HG02642 (cell line): Measurements from ENCODE around the gene SPATS1.
"Not testable (repeated sequence)": the region's sequence is repeated elsewhere in the genome, so short reads cannot be mapped to it uniquely, and the experiment has no call there.

Source experiments
- ATAC-seq: cut with Tn5 transposase; IDR thresholded peaks from one replicate; pipeline ENCODE4 v1.9.1; 2021; ENCODE audit warnings: mild to moderate bottlenecking; ENCODE audit not compliant: unreplicated experiment, poor library complexity

SPATS1 gene

DNA sequence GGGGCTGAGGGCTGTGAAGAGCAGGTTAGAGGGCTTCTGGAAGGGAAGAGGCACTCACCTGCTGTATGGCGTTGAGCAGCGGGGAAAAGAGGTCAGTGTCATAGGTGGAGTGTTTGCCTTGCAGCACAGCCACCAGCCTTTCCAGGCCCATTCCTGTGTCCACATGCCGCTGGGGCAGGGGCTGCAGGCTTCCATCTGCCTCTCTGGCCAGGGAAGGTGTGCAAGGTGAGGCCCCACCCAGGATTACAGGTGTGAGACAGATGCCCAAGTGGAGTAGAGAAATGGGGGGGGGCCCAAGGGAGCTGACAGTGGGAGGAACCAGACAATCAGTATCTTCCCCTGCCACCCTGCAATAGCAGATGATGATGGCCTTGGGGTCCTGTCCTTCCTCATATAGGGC lies 32.2 kb upstream of the SPATS1 start:
- no peak for ATAC-seq

DNA sequence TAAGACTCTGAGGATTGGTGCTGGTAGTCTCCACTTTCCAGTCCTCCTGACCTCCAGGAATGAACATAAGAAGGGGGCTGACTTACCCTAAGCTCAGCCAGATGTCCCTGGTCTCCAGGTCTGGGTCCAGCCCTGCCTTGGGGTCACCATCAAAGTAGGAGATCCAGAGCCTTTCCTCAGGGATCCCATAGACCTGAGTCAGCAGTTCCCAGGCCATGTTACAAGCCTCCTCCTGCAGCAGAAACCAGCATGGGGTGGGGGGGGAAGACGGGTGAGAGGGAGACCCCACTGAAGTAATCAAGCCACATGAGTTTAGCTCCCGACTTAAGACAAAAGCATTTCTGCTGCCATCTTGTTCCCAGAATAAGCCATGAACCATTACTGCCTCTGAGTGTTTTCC lies 31.1 kb upstream of the SPATS1 start:
- ATAC-seq: no peak

DNA sequence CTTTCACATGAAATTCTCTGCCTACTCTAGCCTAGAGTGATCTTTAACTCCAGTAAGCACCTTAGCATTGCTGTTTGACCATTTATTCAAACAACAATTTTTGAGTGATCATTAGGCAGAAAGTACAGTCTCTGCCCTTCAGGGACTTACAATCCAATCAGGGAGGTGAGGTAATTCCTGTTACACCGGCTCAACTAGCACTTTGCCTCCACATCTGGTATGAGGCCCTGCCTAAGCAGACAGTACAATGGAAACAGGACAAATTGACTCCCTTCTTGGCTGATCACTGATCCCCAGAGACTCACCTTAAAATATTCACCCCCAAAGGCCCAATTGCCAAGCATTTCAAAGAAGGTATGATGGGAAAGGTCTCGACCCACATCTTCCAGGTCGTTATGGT lies 30.7 kb upstream of the SPATS1 start:
- ATAC-seq: no peak

DNA sequence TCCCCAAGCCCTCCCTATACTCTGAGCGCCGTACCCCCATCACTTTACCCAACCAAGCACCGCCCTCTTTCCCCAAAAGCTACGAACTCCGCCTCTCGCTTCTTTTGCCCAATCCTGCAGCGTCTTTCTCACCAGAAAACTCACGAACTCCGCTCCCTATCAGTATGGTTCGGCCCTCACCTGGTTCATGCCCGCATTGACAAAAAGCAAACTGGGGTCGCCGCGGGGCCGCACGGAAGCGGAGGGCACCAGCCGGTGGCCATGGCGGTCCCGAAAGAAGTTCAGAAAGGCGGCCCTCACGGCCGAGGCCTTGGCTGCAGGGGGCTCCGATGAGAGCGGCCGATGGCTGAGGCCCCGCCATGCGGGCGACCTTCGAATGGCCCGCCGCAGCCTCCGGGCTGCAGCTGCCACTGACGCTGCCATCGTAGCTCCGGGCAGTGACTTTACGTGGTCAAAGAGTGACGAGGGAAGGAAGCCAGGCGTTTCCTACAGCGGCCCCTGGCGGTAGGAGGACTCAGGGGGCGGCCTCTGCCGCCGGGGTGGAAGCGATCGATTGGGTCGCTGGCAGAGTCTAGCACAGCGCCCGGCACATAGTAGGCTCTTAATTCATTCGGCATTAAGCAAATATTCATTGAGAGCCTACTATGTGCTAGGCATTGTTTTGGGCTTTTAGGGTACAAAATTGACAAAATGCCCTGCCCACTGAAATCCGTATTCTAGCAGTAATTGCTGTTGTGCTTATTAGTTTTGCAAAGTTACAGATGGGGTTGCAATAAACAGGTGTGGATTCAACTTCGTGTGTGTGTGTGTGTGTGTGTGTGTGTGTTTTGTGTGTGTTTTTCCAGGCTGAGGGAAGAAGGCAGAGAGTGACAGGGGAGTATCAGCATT lies 29.3 kb upstream of the SPATS1 start, which contains the start of gene AARS2:
Gene AARS2, minus strand, starts transcription at position 447 of the 888 bp plus-strand sequence. Its CDS starts 24 bp downstream, at position 423.
- ATAC-seq: peak; percentile 93

DNA sequence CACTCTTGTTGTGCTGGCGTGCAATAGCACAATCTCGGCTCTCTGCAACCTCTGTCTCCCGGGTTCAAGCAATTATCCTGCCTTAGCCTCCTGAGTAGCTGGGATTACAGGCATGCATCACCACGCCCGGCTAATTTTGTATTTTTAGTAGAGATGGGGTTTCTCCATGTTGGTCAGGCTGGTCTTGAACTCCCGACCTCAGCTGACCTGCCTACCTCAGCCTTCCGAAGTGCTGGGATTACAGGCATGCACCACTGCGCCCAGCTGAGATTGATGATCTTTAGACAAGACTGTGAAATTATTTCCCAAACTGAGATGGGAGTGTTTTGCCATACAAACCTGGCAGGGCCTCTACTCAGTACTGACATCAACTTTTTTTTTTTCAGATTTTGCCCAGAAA lies 27.8 kb upstream of the SPATS1 start:
- not testable (repeated sequence) for ATAC-seq

DNA sequence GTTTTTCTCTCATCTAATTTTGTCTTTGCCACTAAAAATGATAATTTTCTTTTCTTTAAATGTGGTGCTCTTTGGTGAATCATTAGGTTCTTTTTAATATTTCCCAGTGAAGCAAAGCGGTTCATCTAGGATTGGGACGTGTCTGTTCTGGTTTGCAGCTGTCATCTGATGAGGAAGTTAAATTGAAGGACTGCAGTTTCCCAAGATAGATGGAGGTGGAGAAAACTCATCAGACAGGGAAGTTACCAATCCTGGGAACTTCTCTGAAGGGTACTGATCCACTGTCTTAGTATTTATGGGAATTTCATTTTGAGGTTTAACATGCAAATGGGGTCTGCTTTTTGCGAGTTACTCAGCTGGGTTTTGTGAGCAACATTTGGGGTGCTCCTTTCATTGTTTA lies 26.9 kb upstream of the SPATS1 start:
- no peak for ATAC-seq

DNA sequence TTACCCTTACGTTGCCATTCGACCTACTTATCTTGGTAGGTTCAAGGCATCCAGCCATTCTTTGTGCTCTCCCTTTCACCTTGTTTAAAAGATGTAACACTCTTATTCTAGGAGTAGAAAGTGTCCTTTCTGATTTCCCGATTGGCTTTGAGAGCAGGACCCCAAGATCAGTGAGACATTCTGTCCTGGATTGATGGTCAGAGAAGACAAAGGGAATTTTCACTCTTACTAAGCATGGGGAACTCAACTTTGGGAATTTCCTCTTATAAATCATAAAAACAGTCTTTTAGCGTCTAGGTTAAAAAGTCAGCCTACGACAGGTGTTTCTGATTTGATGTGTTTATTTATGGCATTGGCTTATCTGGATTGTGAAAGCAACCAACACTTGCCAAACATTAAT lies 26.5 kb upstream of the SPATS1 start:
- ATAC-seq: no peak

DNA sequence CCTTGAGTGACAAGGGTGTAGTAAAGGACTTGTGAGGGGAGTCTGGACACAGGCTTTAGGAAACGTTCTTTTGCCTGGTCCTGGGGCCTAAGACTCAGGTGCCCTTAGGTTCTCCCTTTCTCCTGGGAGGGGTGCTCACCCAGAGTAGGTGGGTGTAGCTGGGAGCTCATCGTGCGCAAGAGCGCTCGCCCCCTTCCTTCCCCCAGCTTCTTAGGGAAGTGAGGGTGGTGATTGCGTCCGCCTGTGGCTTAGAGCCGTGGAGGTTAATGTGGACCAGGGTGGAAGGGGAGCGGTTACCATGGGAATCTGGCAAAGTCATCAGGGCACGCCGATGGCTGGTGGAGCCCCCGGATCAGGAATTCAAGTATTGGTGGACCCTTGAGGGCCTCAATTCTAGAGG lies 26.0 kb upstream of the SPATS1 start:
- no peak for ATAC-seq

DNA sequence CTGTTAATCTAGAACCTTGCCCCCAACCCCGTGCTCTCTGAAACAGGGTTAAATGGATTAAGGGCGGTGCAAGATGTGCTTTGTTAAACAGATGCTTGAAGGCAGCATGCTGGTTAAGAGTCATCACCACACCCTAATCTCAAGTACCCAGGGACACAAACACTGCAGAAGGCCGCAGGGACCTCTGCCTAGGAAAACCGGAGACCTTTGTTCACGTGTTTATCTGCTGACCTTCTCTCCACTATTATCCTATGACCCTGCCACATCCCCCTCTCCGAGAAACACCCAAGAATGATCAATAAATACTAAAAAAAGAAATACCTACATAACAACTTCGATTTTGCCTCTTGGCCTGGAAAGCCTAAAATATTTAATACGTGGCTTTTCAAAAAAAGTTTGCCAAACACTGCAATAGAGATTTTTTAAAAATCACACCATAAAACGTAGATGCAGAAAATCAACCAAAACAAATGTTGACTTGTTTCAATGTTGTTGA lies 25.3 kb upstream of the SPATS1 start:
- not testable (repeated sequence) for ATAC-seq

DNA sequence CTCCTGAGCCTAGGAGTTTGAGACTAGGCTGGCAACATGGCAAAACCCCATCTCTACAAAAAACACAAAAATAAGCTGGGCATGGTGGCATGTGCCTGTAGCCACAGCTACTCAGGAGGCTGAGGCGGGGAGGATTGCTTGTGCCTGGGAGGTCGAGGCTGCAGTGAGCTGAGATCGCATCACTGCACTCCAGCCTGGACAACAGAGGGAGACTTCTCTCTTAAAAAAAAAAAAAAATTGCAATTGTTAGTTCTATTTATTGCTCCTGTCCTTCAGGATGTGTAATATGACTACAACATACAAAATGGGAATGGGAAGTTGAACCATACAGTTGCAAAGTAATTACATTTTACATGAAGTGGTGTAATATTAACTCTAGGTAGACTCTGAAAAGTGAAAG lies 21.2 kb upstream of the SPATS1 start:
- no peak for ATAC-seq

DNA sequence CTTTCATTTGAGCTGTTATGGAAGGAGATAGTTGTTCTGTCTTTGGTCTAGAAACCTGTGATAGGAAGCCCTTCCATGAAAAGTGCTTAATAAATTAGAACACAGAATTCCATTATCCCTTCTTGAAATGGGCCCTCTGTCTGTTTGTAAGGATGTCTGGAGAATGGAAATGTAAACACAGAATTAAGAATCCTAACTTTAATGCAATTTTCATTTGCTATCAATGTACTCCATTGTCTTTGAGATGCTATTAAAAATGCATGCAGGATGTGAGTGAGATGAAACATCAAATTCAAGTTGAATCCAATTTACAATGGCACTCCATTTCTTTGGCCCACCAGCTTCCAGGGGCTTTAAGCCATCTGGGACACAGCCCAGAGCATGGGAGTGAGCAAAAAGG lies 15.4 kb upstream of the SPATS1 start:
- no peak for ATAC-seq

DNA sequence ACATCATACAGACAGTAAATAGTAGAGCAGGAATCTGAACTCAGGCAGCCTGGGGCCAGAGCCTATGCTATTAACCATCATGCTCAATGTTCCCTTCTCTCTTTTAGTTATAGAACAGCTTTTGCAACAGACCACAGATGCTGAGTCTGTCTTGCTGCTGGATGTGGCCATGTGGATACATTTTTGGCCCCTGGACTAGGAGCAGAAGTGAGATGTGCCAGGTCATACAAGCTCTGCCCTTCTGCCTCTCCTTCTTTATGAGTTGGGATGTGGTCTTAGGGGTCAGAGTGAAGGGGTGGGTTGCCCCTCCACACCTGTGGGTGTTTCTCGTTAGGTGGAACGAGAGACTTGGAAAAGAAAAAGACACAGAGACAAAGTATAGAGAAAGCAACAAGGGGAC lies 14.7 kb upstream of the SPATS1 start:
- ATAC-seq: no peak

DNA sequence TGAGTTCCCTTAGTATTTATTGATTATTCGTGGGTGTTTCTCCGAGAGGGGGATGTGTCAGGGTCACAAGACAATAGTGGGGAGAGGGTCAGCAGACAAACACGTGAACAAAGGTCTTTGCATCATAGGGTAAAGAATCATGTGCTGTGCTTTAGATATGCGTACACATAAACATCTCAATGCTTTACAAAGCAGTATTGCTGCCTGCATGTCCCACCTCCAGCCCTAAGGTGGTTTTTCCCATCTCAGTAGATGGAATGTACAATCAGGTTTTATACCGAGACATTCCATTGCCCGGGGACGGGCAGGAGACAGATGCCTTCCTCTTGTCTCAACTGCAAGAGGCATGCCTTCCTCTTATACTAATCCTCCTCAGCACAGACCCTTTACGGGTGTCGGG lies 14.2 kb upstream of the SPATS1 start:
- ATAC-seq: not testable (repeated sequence)

DNA sequence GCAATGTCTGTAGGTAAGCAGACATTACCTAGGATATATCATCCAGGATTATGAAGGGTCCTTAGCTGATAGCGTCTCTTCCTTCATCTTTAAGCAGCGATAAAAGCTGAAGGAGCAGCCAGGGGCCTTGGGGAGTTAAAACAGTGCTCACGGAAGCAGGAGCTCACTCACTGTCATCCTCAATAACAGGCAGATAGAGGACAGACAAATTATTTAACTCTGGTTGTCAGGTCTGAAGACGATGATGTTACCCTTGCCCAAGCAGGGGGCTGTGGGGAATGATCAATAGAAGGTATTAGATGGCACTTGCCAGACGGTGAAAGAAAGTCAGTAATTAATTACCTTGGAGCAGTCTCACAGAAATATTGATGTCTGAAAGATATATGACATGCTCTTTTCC lies 12.6 kb upstream of the SPATS1 start:
- no peak for ATAC-seq

DNA sequence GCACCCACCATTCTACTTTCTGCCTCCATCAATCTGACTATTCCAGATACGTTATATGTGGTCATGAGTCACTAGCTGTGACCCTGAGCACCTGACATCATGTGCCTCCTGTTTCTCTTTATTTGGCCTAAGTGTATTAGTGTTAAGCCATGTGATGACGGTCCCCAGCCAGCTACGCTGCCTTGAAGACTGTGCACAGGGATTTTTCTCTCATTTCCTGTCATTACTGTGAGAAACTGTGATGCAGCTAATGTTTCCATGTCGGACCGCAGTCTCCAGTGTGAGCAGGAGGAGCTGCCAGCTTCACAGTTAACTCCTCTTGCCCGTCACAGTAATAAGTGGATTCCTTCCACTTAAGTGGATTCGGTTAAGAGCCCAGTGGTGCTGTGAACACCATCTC lies 9.9 kb upstream of the SPATS1 start:
- no peak for ATAC-seq

DNA sequence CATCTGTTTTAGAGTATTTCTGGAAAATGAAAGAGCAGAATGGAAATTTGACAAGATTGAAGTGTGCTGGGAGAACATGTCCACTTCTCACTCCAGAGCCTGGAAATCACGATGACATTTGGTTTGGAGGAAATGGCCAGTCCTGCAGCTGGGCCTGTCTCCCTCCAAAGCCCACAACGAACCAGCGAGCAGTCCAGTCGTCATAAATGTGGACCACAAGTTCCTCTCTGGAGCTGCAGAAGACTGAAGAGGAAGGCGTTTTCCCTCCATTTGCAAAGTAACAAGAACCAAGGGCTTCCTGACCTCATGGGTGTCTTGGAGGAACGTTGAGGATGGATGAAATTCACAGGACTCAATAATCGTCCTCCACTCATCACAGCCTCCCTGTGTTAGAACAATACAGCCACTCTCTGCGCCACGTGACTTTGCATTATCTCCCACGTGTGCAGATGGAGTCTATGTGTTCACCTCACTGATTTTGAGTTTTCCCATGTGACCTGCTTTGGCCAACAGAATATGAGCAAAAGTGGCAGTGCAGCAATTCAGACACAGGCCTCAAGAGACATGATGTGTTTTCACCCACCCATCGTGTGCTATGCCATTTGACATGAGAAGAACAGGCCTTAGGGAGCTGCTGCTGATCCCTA lies 9.1 kb upstream of the SPATS1 start:
- no peak for ATAC-seq

DNA sequence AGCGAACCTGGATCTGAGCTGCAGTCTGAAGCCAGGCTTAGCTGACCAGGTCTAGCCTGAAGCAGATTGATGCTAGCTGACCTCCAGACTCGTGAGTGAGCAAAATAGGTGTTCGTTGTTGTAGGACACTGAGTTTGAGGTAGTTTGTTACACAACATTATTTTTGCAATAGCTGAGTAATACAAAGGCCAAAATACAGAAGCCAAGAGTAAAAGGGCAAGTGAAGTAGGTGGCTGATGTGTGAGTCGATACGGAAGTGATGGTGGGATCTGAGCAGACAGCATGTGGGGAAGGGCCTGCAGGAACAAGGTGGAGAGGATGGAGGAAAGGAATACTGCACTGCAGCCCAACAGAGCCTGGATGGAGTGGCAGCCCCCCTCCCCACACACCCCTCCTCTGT lies 8.5 kb upstream of the SPATS1 start:
- no peak for ATAC-seq

DNA sequence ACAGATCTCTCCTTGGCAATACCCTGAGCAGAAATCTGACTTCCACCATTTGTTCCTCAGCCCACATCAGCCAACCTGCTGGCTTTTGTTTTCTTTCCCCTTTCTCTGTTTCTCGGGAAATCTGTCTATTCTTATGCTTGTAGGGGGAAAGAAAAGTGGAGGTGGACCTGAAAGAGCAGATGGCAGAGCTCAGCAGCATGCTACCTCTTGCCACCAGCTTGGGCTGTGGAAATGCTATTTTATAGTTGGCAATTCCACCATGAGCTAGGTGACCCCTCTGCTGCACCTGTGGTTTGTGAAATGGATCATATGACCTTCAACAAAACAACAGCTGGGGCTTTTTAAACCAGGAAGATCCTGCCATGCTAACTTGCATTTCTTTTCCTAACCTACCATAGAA lies 6.8 kb upstream of the SPATS1 start:
- ATAC-seq: no peak

DNA sequence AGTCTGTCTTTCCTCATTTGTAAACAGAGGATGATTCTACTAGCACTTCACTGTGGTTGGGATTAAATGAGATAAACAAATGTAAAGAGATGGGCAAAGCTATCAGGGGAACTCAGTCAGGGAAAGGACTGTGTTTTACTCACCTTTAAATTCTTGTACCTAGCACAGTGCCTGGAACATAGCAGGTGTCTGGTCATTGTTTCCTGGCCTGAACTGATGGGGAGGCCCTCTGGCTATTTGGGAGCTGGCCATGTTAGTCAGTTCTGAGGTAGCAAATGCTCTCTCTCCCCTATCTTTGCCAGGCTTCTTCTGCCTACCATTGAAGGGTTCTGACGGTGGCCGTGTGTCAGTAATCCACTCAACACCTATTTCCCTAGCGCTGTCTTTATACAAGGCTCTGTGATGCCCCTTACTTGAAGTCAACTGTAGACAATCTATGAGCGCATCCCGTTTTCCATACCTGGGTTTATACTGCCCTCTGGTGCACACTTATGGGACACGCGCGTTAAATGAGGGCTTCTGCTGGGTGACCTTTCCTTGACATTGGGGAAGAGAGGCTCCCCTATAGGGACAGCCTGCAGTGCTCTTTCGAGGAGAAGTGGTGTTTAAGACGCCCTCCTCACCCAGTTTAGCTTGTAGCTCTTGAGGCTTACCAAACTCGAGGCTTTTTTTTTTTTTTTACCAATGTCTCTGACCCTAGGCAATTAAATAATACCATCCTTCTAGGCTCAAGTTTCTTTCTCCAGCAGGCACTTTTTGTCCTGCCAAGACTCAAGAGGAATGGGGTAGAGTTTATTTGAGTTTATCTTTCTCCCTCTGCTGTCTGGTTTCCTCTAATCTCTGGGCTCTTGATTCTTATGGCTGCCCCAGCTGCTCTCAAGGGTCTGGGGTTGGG lies 4.0 kb upstream of the SPATS1 start:
- ATAC-seq: peak; percentile 64

DNA sequence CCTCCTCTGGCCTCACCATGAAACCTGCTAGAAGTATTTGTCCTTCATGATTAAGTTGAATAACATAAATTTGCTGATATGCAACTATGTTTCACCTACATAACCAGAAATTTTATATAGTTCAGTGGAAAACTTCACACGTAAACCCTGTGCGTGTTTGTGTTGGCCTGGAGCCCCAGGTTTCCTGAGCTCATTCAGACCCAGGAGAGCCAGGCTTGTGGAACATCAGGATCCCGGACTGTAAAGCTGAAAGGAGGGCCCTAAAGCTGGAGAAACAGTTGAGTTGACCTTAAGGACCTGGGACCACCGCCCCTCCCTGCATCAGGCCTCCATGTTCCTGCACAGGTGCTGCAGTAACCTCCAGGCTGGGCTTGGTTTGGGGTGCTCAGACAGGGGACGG lies 3.1 kb upstream of the SPATS1 start:
- no peak for ATAC-seq
